Endothelial cell (in vitro differentiated cells): ENCODE results near the gene IMPDH2. TPM values are rescaled to one million over a fixed set of nuclear protein-coding genes. Genes with fewer than 3 reads are reported as not detected.
A peak's percentile ranks its signal among the peaks of the same experiment; 100 is the strongest.

Source experiments
- DNase-seq: peaks from one replicate; pipeline ENCODE4 v3.0.0; 2021; ENCODE audit warnings: low spot score
- H3K27ac Mint-ChIP-seq: one replicate; pipeline ENCODE4 v1.8.0; 2021; ENCODE audit warnings: mixed read lengths, inconsistent platforms; ENCODE audit not compliant: unreplicated experiment
- H3K27me3 Mint-ChIP-seq: one replicate; pipeline ENCODE4 v1.8.0; 2021; ENCODE audit warnings: mild to moderate bottlenecking, moderate library complexity, mixed read lengths, inconsistent platforms; ENCODE audit not compliant: unreplicated experiment
- H3K36me3 Mint-ChIP-seq: one replicate; pipeline ENCODE4 v1.8.0; 2021; ENCODE audit warnings: mild to moderate bottlenecking, low read depth, mixed read lengths, inconsistent platforms; ENCODE audit not compliant: unreplicated experiment
- H3K4me1 Mint-ChIP-seq: one replicate; pipeline ENCODE4 v1.8.0; 2021; ENCODE audit warnings: mild to moderate bottlenecking, mixed read lengths, inconsistent platforms; ENCODE audit not compliant: unreplicated experiment
- H3K4me3 Mint-ChIP-seq: one replicate; pipeline ENCODE4 v1.8.0; 2021; ENCODE audit warnings: mild to moderate bottlenecking, mixed read lengths, inconsistent platforms; ENCODE audit not compliant: unreplicated experiment
- H3K9me3 Mint-ChIP-seq: one replicate; pipeline ENCODE4 v1.8.0; 2021; ENCODE audit warnings: mixed read lengths, inconsistent platforms; ENCODE audit not compliant: unreplicated experiment
- long read RNA-seq: library from polyadenylated mRNA; unstranded; transcript quantifications from one replicate; pipeline ENCODE4 v2.0.0, GENCODE V29; 2020; ENCODE audit not compliant: unreplicated experiment
- total RNA-seq: library from RNA; stranded (reverse); fragmentation: NEBNext Ultra II Directional; extraction: Animal tissue kit (Norgen Biotek cat#: 25700); gene quantifications from one replicate; pipeline ENCODE4 v1.2.1, GENCODE V29; 2021; ENCODE audit not compliant: unreplicated experiment
- TF ChIP-seq, protein P1 (sequence below): fragments of 200-600 bp; sonication (generic); IDR thresholded peaks from one replicate; pipeline ENCODE4 v1.5.0; 2021; ENCODE audit warnings: antibody characterized with exemption; ENCODE audit not compliant: unreplicated experiment

IMPDH2 gene
- total RNA-seq: 111 TPM
- long read RNA-seq, transcript IMPDH2-201 (14 exons, 1,643 nt): major isoform, 78 of 93 reads
- long read RNA-seq, partial matches to known transcripts: 4 of 93 reads
- long read RNA-seq, other reads (novel, unspliced or antisense): 11 of 93 reads

DNA sequence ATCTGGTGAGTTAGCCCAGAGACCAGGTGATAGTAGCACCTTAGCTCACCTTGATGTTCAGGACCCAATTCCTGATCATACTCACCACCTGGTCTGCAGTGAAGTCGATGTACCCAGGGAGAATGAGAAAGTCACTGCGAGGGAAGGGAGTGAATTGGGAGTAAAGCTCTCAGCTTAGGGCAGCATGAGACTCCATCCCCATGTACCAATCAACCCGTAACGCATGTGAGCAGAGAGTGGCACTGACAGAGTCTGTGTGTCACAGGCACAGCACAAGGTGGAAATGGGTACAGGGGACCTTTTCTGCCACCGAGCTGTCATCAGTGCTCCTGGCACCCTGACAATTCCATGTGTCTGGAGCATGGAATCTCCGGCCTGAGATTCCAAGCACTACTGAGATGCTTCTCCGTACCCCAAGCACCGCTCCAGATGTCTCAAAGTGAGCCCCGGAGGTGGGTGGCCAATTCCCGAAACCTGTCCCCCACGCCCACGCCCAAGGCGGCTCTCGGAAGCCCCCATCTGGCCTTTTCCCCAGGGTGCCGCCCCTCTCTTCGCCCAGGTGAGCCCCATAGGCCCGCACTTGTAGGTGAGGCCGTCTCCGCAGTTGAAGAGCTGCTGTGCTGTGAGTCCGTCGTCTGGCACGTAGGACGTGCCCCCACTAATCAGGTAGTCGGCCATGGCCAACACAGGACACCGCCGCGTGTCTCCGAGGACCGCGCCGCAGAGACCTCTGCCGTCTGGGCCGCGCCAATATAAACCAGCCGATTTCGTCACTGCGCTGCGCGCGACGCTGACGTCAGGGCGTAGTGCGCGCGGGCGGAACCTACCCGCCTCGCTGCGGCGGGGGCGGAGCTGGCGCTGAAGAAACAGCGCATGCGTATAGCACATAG is at the start of gene IMPDH2:
Gene IMPDH2 (minus strand): TSS at position 726 of the 890 bp plus-strand sequence. CDS start 48 bp downstream, at position 678.
- Mint-ChIP-seq H3K4me1 (peaks cover 6% of the 10 kb centered on the region), H3K4me3 (peak within 1 kb of the TSS; percentile 93), H3K9me3 (no peaks in the 10 kb centered on the region), H3K27me3 (no peaks in the 10 kb centered on the region), H3K36me3 (peaks cover 31% of the 10 kb centered on the region), H3K27ac (peak within 1 kb of the TSS; percentile 78)
- DNase-seq: peak; percentile 93
- TF ChIP-seq, protein P1, sequence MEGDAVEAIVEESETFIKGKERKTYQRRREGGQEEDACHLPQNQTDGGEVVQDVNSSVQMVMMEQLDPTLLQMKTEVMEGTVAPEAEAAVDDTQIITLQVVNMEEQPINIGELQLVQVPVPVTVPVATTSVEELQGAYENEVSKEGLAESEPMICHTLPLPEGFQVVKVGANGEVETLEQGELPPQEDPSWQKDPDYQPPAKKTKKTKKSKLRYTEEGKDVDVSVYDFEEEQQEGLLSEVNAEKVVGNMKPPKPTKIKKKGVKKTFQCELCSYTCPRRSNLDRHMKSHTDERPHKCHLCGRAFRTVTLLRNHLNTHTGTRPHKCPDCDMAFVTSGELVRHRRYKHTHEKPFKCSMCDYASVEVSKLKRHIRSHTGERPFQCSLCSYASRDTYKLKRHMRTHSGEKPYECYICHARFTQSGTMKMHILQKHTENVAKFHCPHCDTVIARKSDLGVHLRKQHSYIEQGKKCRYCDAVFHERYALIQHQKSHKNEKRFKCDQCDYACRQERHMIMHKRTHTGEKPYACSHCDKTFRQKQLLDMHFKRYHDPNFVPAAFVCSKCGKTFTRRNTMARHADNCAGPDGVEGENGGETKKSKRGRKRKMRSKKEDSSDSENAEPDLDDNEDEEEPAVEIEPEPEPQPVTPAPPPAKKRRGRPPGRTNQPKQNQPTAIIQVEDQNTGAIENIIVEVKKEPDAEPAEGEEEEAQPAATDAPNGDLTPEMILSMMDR: no peak

DNA sequence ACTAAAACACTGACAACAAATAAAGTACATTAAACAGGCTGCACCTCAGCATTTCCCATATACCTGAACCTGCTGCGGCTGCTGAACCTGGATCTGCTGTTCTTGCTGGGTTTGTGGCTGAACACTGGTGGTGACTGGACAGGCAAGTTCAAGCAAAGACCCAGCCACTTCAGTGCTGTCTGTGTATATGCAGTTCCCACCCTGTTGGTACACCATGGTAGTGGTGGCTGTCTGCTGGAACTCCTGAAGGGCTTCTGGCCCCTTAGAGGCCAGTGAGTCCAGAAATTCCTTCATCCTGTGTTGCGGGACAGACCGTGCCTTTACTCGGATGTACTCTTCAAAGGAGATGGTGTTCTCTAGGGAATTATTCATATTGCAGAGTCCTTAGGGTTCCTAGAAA is 47.4 kb upstream of the IMPDH2 start:
- no peak overlapping the region for H3K27ac Mint-ChIP-seq
- H3K4me1 Mint-ChIP-seq: no peaks in the 10 kb centered on the region
- no peak for DNase-seq
- no peaks in the 10 kb centered on the region for H3K27me3 Mint-ChIP-seq
- no peaks in the 10 kb centered on the region for H3K9me3 Mint-ChIP-seq
- TF ChIP-seq, protein P1: no peak
- peaks cover 19% of the 10 kb centered on the region for H3K36me3 Mint-ChIP-seq
- H3K4me3 Mint-ChIP-seq: no peak overlapping the region

- no peak overlapping the region for H3K27ac Mint-ChIP-seq
- H3K27me3 Mint-ChIP-seq: no peaks in the 10 kb centered on the region
- TF ChIP-seq, protein P1: no peak
- H3K4me3 Mint-ChIP-seq: no peak overlapping the region
- H3K4me1 Mint-ChIP-seq: no peaks in the 10 kb centered on the region
- H3K9me3 Mint-ChIP-seq: no peaks in the 10 kb centered on the region
- peaks cover 23% of the 10 kb centered on the region for H3K36me3 Mint-ChIP-seq
- DNase-seq: no peak
Observed at GRCh38 chr3:49076116-49076515, 46.9 kb upstream of the IMPDH2 start.

DNA sequence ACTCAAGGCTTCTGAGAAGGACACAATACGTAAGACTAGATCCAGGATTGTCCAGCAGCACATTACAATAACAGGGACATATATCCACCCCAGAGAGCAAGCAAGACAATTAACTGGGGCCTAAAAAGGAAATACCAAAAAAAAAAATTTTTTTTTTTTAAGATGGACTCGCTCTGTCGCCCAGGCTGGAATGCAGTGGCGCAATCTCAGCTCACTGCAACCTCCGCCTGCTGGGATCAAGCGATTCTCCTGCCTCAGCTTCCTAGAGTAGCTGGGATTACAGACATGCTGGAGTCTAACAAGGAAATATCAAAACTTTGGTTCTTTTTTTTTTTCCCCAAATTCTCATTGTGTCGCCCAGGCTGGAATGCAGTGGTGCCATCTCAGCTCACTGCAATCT is 28.8 kb upstream of the IMPDH2 start:
- no peak for DNase-seq
- Mint-ChIP-seq H3K4me3 (peak overlapping the region; percentile 71), H3K36me3 (peaks cover 24% of the 10 kb centered on the region), H3K27me3 (no peaks in the 10 kb centered on the region), H3K9me3 (no peaks in the 10 kb centered on the region), H3K4me1 (peaks cover 3% of the 10 kb centered on the region), H3K27ac (no peak overlapping the region)
- TF ChIP-seq, protein P1: no peak

GRCh38 chr3:49057268-49057667 is 28.1 kb upstream of the IMPDH2 start:
- H3K27me3 Mint-ChIP-seq: no peaks in the 10 kb centered on the region
- no peaks in the 10 kb centered on the region for H3K9me3 Mint-ChIP-seq
- TF ChIP-seq, protein P1: no peak
- DNase-seq: no peak
- peaks cover 3% of the 10 kb centered on the region for H3K4me1 Mint-ChIP-seq
- no peak overlapping the region for H3K27ac Mint-ChIP-seq
- H3K36me3 Mint-ChIP-seq: peaks cover 29% of the 10 kb centered on the region
- peak overlapping the region; percentile 65 for H3K4me3 Mint-ChIP-seq
